Left forelimb (tissue), 1 donor: ENCODE results near the gene SPO11.

ENCODE experiments used
- DNase-seq: peaks from one replicate; pipeline ENCODE4 v3.0.0-alpha.2; 2018; ENCODE audit warnings: low spot score

Gene SPO11

DNA sequence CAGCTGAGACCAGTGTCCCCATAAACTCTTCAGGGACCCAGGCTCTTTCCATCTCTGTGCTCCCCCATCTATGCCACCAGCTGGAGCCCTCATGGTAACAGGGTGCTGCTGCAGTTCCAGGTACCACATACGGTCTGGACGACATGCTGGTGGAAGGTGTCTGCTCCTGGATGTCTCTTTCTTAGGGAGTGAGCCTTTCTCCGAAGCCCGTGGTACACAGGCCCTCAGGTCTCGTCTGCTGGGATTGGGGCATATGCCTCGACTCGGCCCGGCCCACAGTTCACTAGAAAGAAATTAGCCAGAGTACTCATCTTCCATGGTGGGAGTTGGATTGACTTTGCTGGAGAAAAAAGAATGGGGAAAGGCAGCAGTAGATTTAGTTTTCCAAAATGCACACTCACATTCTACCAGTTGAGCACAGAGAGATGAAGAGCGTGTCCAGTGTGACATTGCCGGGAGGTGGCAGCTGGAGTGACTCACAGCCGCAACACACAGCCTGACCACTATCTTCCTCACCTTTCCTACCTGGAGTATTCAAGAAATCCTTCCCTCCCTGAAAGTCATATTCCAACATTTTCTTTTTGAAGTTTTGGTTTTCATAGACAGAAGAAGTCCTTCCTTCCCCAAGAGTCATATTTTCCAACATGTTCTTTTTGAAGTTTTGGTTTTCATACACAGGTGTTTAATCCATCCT, 18.6 kb upstream of the SPO11 start:
- DNase-seq = no peak

GRCh38 chr20:57312138-57312537, 17.5 kb upstream of the SPO11 start:
- no peak for DNase-seq

- no peak for DNase-seq
Measured at GRCh38 chr20:57313230-57313629, 16.4 kb upstream of the SPO11 start.

DNA sequence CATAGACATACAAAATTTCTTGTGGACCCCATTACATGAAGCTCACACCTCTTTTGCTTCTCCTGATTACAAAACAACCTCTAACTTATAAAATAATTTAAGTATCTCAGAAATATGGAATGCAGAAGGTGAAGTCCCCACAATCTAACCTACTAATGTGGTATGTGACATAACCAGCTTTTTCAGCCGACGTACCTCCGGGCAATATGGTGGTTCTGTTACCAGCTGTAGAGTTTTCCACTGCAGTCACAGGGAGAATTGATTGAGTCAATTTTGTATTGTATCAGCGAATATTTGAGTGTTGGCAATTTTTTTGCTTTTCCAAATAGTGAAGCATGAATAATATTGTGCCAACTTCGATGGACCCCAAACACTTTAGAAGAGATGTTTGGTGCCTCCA, 15.7 kb upstream of the SPO11 start:
- no peak for DNase-seq

DNA sequence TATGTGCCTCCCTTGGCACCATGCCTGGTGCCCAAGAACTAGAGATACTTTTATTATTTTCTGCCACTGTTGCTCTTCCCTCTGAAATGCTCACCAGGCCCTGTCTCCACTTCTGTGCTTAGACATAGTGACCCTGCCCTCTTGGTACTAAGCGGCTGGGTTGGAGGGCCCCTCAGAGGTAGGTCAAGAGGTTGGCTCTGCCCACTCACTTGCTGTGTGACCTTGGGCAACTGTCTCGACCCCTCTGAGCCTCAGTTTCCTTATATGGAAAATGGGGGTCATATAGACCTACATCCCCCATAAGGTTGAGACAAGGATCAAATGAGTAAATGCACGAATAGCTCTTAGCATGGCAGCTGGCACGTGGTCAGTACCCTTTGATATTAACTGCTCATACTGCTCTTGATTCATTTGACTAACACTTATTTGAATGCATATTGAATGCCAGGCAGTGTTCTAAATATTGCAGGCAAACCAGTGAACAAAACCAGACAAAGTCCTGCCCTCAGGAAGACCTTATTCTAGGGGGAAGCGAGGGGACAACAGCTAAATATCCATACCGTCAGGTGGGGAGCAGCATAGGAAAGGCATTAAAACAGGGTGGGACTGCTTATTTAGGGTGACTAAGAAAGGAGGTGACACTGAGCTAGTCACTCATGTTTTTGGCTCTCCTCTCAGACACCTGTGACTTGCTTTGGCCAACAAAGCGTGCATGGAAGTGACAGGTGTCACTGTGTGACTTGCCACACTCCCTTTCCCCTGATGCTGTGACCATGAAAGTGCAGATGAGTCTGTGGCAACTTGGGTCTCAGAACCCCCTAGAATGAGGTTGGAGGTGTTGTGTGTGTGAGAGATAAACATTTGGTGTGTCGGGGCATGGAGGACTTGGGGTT, 14.3 kb upstream of the SPO11 start:
- no peak for DNase-seq

GRCh38 chr20:57315976-57316480, 13.6 kb upstream of the SPO11 start:
- DNase-seq = no peak

GRCh38 chr20:57316795-57317201, 12.8 kb upstream of the SPO11 start:
- DNase-seq = no peak

- DNase-seq = no peak
Measured at GRCh38 chr20:57317316-57317788, 12.3 kb upstream of the SPO11 start.

GRCh38 chr20:57317789-57318371, 11.7 kb upstream of the SPO11 start:
- no peak for DNase-seq

GRCh38 chr20:57319584-57319983, 10.0 kb upstream of the SPO11 start:
- no peak for DNase-seq

DNA sequence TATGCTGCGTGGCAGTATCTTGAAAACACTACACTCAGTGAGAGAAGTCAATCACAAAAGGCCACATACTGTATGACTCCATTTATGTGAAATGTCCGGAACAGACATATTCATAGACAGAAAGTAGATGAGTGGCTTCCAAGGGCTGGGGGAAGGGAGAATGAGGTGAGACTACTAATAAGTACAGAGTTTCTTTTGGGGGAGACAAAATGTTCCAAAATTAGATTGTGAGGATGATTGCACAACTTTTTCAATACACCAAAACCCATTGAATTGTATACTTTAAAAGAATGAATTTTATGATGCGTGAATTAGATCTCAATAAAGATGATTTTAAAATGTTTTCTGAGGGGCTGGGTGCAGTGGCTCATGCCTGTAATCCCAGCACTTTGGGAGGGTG, 9.2 kb upstream of the SPO11 start:
- DNase-seq = no peak

- DNase-seq = no peak
Measured at GRCh38 chr20:57321142-57321541, 8.5 kb upstream of the SPO11 start.

DNA sequence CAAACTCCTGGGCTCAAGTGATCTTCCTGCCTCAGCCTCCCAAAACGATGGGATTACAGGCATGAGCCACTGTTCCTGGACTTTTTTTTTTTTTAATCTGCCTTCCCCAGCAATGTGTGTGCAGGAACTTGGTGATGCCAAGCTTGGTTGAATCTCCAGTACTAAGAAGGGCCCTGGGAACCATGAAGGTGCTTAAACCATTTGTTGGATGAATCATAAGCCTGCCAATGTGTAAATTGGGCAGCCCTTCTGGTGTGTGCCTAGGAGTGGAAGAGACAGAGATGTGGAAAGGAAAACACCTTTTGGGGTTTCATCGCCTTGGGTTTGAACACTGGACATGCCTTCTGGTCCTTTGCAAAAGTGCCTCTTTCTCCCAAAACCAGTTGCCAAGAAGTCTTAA, 7.1 kb upstream of the SPO11 start:
- DNase-seq = no peak

DNA sequence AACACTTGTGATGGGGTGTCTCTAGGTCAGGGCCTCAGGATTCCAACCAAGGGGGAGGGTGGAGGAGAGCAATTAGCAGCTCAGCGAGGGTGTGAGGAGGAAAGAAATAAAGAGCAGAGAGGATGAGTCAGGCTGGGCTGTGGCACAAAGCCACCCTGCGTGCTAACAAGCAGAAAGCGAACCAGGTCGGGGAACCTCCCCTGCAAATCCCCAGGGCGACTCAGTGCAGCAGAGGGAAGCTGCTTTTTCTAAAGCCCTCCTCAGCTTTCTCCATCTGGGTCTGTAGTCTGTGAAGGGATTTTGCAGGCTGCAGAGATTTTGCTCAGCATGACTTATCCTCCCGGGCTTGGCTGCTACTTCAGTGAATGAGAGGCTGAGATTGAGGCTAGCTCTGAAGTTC, 6.6 kb upstream of the SPO11 start:
- DNase-seq = no peak

DNA sequence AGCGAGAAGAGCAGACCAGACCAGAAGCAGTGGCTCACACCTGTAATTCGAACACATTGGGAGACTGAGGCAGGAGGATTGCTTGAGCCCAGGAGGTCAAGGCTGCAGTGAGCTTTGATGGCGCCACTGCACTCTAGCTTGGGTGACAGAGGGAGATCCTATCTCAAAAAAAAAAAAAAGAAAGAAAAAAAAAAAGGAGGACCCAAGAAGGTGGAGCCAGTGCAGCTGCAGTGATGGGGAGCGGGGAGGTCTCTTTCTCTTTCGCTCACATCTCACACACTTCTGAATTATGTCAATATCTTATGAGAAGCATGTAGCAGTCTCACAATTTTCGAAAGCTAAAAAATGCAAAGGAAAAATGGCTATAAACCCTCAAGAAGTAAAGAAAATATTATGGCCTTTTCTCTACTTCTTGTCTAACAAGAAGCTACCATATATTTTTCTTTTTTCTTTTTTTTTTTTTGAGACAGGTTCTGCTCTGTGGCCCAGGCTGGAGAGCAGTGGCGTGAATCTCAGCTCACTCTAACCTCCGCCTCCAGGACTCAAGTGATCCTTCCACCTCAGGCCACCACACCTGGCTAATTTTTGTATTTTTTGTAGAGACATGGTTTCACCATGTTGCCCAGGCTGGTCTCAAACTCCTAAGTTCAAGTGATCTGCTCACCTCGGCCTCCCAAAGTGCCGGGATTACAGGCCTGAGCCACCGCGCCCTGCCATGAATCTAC, 3.8 kb upstream of the SPO11 start:
- no peak for DNase-seq

- DNase-seq = no peak
Measured at GRCh38 chr20:57326667-57327455, 2.7 kb upstream of the SPO11 start.

GRCh38 chr20:57327820-57328219, 1.8 kb upstream of the SPO11 start:
- no peak for DNase-seq

- no peak for DNase-seq
Measured at GRCh38 chr20:57330998-57331397, 1.4 kb downstream of the SPO11 start.

DNA sequence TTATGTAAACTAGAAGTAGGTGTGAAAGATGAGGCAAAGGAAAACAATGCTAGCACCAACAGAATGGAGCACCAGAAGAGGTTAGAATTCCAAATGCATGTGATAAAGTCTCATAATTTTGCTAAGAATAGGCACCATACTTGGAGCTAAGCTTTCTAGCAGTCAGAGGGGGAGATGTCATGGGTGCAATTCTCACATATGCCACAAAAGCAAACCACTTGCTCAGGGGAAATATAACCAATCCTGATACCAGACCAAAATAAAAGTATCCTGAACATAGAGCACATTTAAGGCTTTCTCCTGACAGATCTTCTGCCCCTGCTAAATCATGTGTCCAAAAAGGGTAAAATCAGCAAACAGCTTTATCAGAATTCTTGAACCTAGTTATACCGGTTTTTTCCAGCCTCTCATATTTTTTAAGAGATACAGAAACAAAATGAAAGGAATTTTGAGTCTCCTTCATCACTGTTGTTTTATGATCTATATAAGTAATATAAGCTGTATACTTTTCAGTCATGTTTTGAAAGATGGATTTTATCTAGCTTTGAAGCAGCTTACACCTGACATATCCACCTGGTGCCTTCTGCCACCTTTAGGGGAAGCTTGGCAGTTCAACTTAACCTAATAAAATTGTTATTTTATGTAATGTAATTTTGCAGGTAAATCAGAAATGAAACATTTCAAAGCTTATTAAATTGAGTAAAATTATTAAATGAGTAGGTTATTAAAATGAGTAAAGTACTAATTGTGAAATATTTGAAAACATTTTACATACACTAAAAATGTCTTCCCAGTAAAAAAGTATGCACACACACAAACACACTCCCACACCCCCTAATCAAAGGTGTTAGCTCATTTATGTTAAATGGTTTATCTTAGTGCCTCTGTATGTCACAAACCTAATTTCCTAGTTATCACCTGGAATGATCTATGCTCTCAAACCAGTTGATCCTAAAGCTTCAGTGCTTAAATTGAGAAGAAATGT, 2.8 kb downstream of the SPO11 start:
- no peak for DNase-seq

DNA sequence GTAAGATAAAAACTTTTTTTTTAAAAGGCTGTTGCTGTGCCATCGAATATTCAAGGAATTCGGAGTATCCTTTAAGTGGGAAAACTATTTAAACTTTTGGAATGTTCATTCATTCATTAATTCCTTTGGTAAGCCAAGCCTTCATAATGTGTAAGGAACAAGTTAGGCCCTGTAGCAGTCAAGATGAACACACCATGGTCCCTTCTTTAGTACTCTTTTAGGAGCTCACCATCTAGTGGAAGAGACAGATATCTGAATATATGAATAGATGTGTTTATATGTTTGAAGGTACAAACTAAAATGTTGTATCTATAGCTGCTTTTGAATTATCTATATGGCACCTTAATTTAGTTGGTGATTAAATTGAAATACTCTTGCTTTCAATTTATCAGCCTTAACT, 5.8 kb downstream of the SPO11 start:
- no peak for DNase-seq
